Measurements from ENCODE around the gene IL18BP. TPM values are rescaled to one million over a fixed set of nuclear protein-coding genes. Genes with fewer than 3 reads are reported as not detected.
A peak's percentile ranks its signal among the peaks of the same experiment; 100 is the strongest.

Gene IL18BP
- total RNA-seq, 6 donors from 2014 or later: 4.6 to 45.1 (median 16.9) TPM

DNA sequence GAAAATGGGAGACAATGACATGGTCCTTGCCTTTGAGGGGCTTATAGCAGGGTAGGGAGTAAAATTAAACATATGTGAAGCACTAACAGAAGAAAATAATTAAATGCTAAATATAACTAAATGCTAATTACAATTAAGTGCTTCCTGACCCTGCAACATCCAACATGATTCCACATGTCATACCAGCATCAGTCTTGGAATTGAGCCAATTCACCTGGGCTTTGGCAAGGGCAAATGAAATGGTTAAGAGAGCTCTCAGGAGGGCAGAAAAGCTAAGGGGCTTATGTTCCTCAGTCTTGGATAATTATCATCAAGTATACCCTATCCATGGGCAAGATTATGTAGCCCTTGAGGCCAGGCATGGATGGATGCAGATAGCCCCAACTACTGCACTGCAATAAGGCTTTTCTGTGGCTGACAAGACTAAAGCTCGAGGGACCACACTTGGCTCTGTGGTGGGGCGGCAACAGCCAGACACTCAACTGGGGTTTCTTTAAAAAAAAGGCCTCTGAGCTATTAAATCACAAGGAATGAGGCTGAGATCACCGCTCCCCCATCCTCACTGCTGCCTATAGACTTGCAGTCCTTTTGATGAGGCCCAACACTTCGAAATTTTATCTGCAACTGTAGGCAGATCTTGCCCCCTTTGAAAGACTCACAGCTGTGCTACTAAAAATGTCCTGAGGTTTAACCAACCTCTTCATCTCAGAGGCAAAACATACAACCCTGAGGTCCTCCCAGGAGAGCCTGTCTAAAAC, 39.0 kb downstream of the IL18BP start:
- H3K27ac ChIP-seq: peak overlapping the region; percentile 92 to 98 (median 95)
- H3K9me3 ChIP-seq: no peaks in the 10 kb centered on the region
- DNase-seq (no peak), ATAC-seq (ENCODE audit: low FRiP score in 2 of 2) (peak in 1 of 2 donors; percentile 0)
- peaks cover 45 to 74% (median 53%) of the 10 kb centered on the region in 4 donors for H3K4me1 ChIP-seq
- H3K36me3 ChIP-seq: peaks cover 0 to 30% (median 26%) of the 10 kb centered on the region in 4 donors
- WGBS, 2 donors: 61 to 67% methylated on average over 4 of the region's 4 CpGs
- H3K27me3 ChIP-seq: no peaks in the 10 kb centered on the region
- no peak for TF ChIP-seq POLR2AphosphoS5 (IDR thresholded peaks at IDR 0.05)
- no peak for TF ChIP-seq EP300 (IDR thresholded peaks at IDR 0.05)
- no peak for TF ChIP-seq POLR2A (IDR thresholded peaks at IDR 0.05)
- TF ChIP-seq, protein P1, sequence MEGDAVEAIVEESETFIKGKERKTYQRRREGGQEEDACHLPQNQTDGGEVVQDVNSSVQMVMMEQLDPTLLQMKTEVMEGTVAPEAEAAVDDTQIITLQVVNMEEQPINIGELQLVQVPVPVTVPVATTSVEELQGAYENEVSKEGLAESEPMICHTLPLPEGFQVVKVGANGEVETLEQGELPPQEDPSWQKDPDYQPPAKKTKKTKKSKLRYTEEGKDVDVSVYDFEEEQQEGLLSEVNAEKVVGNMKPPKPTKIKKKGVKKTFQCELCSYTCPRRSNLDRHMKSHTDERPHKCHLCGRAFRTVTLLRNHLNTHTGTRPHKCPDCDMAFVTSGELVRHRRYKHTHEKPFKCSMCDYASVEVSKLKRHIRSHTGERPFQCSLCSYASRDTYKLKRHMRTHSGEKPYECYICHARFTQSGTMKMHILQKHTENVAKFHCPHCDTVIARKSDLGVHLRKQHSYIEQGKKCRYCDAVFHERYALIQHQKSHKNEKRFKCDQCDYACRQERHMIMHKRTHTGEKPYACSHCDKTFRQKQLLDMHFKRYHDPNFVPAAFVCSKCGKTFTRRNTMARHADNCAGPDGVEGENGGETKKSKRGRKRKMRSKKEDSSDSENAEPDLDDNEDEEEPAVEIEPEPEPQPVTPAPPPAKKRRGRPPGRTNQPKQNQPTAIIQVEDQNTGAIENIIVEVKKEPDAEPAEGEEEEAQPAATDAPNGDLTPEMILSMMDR (IDR thresholded peaks at IDR 0.05): no peak
- H3K4me3 ChIP-seq: peak overlapping the region in 2 of 4 donors; percentile 56 to 61

DNA sequence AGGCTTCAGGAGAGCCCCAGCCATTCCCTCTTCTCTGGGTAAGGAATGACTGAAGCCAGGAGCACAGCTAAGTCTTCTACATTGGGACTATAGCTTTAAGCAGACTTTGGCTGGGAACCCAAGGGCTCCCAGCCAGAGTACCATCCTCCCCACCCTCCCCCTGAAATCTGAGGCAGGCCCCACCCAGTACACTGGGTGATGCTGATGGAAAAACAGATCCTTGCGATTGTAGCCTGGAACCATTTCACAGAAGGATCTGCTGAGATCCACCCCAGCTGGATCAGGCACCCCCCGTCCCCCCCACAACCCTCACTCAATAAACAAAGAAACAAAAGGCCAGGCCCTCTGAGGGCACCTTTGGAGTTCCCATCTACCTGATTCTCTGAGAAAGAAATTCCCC, 39.8 kb downstream of the IL18BP start:
- ATAC-seq (ENCODE audit: low FRiP score in 2 of 2) (peak; percentile 47 to 74), DNase-seq (peak in 1 of 2 donors; percentile 47)
- Histone ChIP-seq H3K36me3 (peaks cover 0 to 24% (median 22%) of the 10 kb centered on the region in 4 donors), H3K27ac (peak overlapping the region; percentile 92 to 98 (median 95)), H3K9me3 (no peaks in the 10 kb centered on the region), H3K4me3 (peak overlapping the region in 3 of 4 donors; percentile 45 to 61 (median 56)), H3K27me3 (no peaks in the 10 kb centered on the region), H3K4me1 (peaks cover 47 to 70% (median 54%) of the 10 kb centered on the region in 4 donors)
- no peak for TF ChIP-seq POLR2A (IDR thresholded peaks at IDR 0.05)
- TF ChIP-seq POLR2AphosphoS5 (IDR thresholded peaks at IDR 0.05): peak; percentile 9 to 59
- WGBS, 2 donors: 27 to 50% methylated on average over 2 of the region's 2 CpGs

DNA sequence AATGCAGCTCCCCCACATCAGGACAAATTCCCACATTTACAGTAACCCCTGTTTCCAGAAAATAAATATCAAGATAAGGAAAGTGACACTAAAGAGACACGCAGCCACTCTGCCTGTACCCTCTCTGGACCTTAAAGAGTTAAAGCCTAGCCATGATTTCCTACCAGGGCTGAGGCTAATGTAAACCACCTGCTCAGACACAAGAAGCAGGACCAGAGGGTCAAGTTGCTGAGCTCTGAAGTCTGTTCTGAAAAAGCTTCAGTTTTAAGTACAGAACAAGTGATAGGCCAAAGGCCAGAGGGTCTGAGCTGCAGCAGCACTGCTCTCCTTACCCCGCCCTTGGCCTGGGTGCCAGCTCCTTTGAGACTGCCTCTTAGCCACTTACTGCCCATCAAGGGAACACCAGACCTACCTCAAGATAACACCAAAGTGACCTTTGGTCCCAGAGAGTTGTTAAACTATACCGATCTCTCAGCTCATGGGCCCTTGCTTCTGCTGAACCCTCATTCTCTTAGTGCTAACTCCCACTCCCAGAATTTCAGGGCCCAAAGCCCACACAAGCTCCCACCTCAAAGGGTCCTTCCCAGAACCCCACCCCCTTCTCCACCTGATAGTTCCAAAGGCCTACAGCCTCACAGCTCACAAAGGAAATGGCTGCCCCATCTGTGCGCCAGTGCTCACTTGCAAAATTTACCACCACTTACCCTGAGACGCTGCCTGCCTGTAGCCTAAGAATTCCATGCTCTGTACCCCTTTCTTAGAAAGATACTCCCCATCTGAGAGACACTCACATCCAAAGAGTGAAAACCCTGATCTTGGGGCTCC, 40.5 kb downstream of the IL18BP start:
- peaks cover 0 to 16% (median 14%) of the 10 kb centered on the region in 4 donors for H3K36me3 ChIP-seq
- peak overlapping the region; percentile 23 to 61 (median 50) for H3K4me3 ChIP-seq
- peak overlapping the region; percentile 92 to 98 (median 95) for H3K27ac ChIP-seq
- H3K4me1 ChIP-seq: peaks cover 47 to 70% (median 54%) of the 10 kb centered on the region in 4 donors
- DNase-seq: peak in 1 of 2 donors; percentile 87
- no peaks in the 10 kb centered on the region for H3K27me3 ChIP-seq
- 22 to 29% methylated on average over 5 of the region's 5 CpGs for WGBS, 2 donors
- H3K9me3 ChIP-seq: no peaks in the 10 kb centered on the region
- TF ChIP-seq POLR2A (IDR thresholded peaks at IDR 0.05): no peak
- TF ChIP-seq, protein P1 (IDR thresholded peaks at IDR 0.05): no peak
- no peak for TF ChIP-seq EP300 (IDR thresholded peaks at IDR 0.05)
- TF ChIP-seq POLR2AphosphoS5 (IDR thresholded peaks at IDR 0.05): peak in 1 of 2 donors; percentile 13
- ATAC-seq (ENCODE audit: low FRiP score in 2 of 2): peak in 1 of 2 donors; percentile 72

GRCh38 chr11:72039856-72040401, 41.2 kb downstream of the IL18BP start:
- 13 to 20% methylated on average over 6 of the region's 6 CpGs for WGBS, 2 donors
- Histone ChIP-seq H3K36me3 (peaks cover 0 to 9% (median 7%) of the 10 kb centered on the region in 4 donors), H3K4me1 (peaks cover 47 to 70% (median 54%) of the 10 kb centered on the region in 4 donors), H3K27me3 (no peaks in the 10 kb centered on the region), H3K4me3 (peak overlapping the region; percentile 23 to 61 (median 50)), H3K27ac (peak overlapping the region; percentile 92 to 98 (median 95)), H3K9me3 (no peaks in the 10 kb centered on the region)
- ATAC-seq (ENCODE audit: low FRiP score in 2 of 2): no peak
- DNase-seq: no peak
- TF ChIP-seq POLR2A (IDR thresholded peaks at IDR 0.05): no peak
- TF ChIP-seq EP300 (IDR thresholded peaks at IDR 0.05): no peak
- TF ChIP-seq, protein P1 (IDR thresholded peaks at IDR 0.05): no peak
- TF ChIP-seq POLR2AphosphoS5 (IDR thresholded peaks at IDR 0.05): no peak

Measured in upper lobe of left lung (tissue), 6 donors.